Pulmonary artery endothelial cell (primary cell): ENCODE data around the gene ROCK2. TPM values are rescaled to one million over a fixed set of nuclear protein-coding genes. Genes with fewer than 3 reads are reported as not detected.
A peak's percentile ranks its signal among the peaks of the same experiment; 100 is the strongest.

Source experiments
- DNase-seq: peaks from one replicate; pipeline ENCODE4 v3.0.0-alpha.2; 2011; ENCODE audit warnings: low read depth, low spot score
- total RNA-seq: library from RNA; depleted of rRNA; stranded (reverse); fragments of >200 nt; gene quantifications from 2 replicates; pipeline ENCODE4 v1.2.3, GENCODE V29; 2014

Gene ROCK2
- 53.4 and 77.8 TPM in 2 replicates for total RNA-seq

- DNase-seq, result peak; percentile 58
Observed at GRCh38 chr2:11344342-11344955, at the start of gene ROCK2. Gene ROCK2 (minus strand): TSS chr2:11344636. CDS start chr2:11344136, 500 bp downstream.

GRCh38 chr2:11393711-11394236, 49.3 kb upstream of the ROCK2 start:
- DNase-seq, result no peak

- no peak for DNase-seq
Observed at GRCh38 chr2:11391942-11392266, 47.5 kb upstream of the ROCK2 start.

GRCh38 chr2:11390399-11390658, 45.9 kb upstream of the ROCK2 start:
- DNase-seq, result no peak

GRCh38 chr2:11389551-11390398, 45.3 kb upstream of the ROCK2 start:
- DNase-seq, result no peak

GRCh38 chr2:11389052-11389420, 44.6 kb upstream of the ROCK2 start:
- DNase-seq, result no peak

GRCh38 chr2:11388262-11389051, 44.0 kb upstream of the ROCK2 start:
- no peak for DNase-seq

- no peak for DNase-seq
Observed at GRCh38 chr2:11387843-11388242, 43.4 kb upstream of the ROCK2 start.

- no peak for DNase-seq
Observed at GRCh38 chr2:11387100-11387390, 42.6 kb upstream of the ROCK2 start.

GRCh38 chr2:11385847-11386246, 41.4 kb upstream of the ROCK2 start:
- DNase-seq, result no peak

- DNase-seq, result no peak
Observed at GRCh38 chr2:11385216-11385615, 40.8 kb upstream of the ROCK2 start.

GRCh38 chr2:11379558-11379957, 35.1 kb upstream of the ROCK2 start:
- no peak for DNase-seq

- DNase-seq, result no peak
Observed at GRCh38 chr2:11377928-11378545, 33.6 kb upstream of the ROCK2 start.

GRCh38 chr2:11376071-11376470, 31.6 kb upstream of the ROCK2 start:
- no peak for DNase-seq

- no peak for DNase-seq
Observed at GRCh38 chr2:11375689-11376027, 31.2 kb upstream of the ROCK2 start.

- DNase-seq, result no peak
Observed at GRCh38 chr2:11375025-11375688, 30.7 kb upstream of the ROCK2 start.

GRCh38 chr2:11373096-11373495, 28.7 kb upstream of the ROCK2 start:
- no peak for DNase-seq

GRCh38 chr2:11371092-11371937, 26.9 kb upstream of the ROCK2 start:
- DNase-seq, result no peak

GRCh38 chr2:11370377-11371091, 26.1 kb upstream of the ROCK2 start:
- DNase-seq, result no peak

- DNase-seq, result no peak
Observed at GRCh38 chr2:11368059-11368572, 23.7 kb upstream of the ROCK2 start.
